ENCODE results near the gene ABHD16A.
"Not testable (repeated sequence)": the region's sequence is repeated elsewhere in the genome, so short reads cannot be mapped to it uniquely, and the experiment has no call there.

Gene ABHD16A

DNA sequence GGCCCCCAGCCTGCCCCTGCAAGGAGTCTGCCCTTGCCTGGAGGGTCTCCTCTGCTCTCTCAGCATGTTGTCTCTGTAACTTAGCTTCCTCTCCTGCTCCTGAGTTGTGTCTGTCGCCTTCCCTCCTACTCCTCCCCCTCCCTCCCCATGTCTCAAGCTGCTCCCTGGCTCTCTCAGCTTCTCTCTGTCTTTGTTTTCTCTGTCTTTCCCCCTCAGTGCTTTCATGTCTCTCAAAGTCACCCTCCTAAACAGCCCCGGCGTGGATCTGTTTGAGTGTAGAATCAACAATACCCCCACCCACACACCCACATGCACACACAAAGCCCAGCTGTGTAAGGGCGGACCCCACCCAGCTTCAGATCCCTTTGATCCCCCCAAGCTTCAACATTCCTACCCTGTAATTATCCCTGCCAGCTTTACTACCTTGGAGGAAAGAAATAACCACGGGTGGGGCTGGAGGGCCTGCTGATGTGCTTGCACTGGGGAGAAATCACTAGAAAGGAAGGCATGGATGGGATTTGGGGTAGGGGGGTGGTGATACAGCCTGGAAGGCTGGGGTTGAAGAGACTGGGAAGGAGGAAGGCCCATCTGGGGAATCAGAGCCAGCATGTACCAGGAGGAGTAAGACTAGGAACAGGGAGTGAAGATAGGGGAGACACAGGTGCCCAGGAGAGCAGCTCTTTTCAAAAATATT, 11.0 kb upstream of the ABHD16A start:
- no peak for DNase-seq

DNA sequence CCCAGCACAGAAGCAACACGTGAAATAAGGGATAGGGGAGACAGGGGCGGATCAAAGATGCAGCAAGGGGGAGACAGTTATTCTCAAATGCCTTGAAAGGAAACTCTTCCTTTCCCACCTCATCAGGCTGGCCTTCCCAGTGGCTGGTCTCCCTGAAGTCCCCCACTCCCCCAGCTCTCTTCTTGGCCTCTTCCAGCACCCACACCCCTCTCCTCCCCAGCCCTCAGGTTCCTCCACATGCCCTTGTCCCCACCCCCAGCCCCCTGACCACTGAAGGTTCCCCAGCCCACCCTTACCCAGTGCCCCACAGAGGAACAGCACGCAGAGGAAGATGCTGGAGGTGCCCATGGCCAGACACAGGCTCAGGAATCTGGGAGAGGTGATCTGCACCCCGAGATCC, 10.3 kb upstream of the ABHD16A start:
- no peak for DNase-seq

DNA sequence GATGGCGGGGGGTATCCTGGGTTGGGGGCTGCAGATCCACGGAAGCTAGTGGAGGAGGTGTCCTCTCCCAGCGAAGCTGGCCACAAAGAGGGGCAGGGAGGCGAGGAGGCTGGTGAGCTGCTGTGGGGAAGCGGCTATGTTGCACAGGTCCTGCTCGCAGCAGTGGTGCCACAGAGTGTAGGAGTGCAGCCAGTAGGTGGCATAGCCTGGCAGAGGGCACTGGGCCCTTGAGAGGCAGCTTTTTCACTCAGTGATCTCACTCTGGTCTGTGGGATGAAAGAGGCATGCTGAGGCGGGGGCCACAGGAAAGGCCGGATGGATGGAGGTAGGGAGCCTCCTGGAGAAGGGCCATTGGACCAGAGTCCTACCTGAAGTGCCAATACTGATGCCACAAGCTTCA, 9.2 kb upstream of the ABHD16A start:
- no peak for DNase-seq

DNA sequence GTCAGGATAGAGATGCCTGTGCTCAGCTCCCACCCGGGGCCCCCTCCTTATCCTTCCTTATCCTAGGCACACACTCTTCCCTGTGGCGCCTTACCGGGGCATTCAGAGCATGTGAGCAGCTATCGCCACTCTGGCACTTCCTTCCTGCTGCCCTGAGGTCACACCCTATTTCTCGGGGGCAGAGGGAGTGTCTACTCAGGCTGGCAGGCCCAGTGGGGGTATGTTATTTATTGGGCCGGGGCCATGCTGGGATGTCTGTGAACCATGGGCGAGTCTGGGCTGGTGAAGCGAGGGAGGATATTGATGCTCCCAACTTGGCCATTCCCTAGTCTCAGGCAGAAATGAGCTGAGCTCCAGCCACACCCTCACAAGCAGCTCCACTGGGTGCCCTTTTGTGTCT, 8.1 kb upstream of the ABHD16A start:
- DNase-seq = no peak

DNA sequence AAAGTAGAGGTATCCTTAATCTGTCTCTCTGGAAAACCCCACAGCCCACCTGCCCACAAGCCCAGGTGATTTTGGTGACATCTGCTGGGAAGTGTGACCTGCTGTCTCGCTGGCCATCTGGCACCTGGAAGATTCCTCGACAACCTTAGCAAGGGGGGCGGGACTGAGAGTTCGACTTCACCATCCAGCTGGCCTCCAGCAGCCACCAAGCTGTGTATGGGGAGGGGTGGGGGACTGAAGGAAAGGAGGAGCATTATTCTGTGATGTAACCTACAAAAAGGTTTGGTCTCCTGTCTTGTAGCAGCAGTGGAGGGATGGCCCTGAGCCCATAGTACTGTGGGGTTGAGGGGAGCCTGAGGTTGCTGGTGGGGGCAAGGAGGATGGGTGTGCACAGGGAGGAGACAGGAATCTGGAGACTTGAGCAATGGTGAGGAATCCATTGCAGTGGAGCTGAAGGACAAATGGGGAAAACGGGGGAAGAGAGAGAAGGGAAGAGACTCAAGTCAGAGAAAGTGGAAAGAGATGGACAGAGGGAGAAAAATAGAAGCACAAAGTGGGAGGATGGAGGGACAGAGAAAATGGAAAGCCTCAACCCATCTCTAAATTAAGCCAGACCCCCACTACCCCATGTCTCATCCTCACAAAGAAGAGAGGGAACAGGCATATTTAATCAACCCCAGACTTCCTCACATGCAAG, 7.5 kb upstream of the ABHD16A start:
- no peak for DNase-seq

DNA sequence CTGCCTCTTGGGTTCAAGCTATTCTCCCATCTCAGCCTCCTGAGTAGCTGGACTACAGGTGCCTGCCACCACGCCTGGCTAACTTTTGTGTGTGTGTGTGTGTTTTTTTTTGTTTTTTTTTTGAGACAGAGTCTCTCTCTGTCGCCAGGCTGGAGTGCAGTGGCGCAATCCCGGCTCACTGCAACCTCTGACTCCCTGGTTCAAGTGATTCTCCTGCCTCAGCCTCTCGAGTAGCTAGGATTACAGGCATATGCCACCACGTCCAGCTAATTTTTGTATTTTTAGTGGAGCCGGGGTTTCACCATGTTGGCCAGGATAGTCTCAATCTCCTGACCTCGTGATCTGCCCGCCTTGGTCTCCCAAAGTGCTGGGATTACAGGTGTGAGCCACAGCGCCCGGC, 6.0 kb upstream of the ABHD16A start:
- not testable (repeated sequence) for DNase-seq

DNA sequence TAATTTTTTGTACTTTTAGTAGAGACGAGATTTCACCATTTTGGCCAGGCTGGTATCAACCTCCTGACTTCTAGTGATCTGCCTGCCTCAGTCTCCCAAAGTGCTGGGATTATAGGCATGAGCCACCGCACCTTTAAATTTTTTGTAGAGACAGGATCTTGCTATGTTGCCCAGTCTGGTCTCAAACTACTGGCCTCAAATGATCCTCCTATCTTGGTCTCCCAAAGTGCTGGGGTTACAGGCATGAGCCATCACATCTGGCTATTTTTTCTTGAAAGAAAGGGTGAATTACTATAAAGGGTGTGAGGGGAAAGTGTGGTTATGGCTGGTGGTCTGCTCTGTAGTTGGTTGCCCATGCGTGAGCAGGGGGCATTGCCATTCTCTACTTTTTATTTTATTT, 5.1 kb upstream of the ABHD16A start:
- no peak for DNase-seq

DNA sequence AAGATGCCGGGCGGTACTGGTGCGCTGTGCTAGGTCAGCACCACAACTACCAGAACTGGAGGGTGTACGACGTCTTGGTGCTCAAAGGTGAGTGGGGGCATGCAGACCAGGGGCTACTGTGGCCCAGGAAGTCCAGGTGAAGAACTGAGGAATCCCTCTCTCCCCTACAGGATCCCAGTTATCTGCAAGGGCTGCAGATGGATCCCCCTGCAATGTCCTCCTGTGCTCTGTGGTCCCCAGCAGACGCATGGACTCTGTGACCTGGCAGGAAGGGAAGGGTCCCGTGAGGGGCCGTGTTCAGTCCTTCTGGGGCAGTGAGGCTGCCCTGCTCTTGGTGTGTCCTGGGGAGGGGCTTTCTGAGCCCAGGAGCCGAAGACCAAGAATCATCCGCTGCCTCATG, 4.6 kb upstream of the ABHD16A start:
- DNase-seq = no peak

DNA sequence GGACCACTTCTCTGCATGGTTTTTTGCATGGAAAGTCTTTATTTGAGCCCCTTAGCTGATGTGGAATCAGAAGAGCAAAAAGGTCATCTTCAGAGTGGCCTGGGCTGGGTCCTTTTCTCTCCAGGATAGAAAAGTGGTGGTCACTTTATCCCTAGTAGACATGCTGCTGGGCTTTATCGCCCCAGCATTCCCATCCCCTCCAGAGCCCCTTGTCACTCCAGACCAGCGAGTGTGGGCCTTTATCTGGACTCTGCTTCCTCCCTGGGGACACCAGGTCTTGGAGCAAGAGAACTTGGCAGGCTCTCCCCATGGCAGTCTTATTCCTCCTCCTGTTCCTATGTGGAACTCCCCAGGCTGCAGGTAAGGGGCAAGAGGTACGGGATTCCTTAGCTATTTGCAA, 3.5 kb upstream of the ABHD16A start, which contains the start of gene LY6G6F:
TSS of gene LY6G6F (plus strand) at position 268 of the 400 bp plus-strand sequence. CDS start at position 309, 41 bp downstream.
- DNase-seq = no peak

DNA sequence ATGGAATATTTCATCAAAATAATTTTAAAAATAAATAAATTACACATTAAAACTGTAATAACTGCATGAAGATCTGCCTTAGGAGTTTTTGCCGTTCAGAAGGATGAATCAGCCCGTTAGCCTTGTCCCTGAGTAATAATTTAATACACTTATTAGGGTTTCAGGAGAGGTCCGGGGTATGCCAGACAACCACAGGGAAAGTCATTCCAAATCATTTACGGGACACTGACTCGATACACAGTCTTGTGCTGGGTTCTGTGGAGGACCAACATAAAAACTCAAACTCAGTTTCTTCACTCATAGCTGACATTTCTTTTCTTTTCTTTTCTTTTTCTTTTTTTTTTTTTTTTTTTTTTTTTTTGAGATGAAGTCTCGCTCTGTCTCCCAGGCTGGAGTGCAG, 2.8 kb upstream of the ABHD16A start:
- no peak for DNase-seq

DNA sequence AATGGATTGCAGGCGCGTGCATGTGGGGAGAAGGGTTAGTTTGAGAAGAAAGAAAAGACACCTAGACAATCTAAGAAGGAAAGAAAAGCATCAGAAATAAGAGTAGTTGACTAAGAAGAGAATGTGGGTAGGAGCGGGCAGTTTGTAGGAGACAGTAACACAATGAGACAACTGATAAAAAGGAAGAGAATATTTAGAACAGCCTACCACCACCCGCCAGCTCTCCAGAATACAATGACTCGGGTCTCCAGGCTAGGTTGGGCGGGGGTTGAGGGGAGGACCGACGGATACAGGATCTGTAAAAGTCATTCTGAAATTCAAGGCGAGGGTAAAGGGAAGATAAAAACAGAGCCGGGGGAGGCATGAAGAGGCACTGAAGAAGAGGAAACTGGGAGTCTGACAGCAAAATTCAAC, 712 bp downstream of the ABHD16A start:
- no peak for DNase-seq

DNA sequence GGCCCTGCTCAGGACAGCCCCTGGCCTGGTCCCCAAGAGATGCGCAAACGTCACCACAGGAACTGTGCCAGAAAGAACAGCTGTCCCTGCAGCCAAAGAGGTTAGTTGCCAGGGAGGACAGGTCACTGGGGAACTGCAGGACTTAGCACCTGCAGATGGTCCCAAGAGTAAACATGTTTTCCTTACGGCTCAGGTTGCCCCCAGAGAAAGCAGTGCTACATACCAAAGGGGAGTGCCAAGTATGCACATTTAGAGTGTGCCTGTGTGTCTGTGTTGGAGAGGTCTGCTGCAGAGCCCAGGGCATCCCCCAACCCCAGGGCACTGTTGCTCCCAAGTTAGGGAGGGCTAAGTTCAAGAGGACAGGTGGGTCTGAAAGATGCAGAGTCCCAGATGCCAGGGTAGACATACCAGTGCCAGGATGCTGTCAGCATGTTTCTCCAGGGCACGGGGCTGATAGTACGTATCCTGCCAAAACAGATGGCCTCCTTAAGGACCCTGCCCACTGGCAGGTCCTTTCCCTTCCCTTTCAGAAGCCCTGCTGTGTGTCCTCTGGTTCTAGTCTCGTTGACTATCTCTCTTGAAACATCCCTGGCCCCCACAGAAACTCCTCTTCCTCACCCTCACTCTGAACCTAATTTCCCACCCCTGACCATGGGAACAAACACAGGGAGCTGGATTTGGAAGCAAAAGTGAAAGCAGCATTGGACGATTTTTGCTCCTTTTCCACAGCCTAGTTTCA, 1.3 kb downstream of the ABHD16A start:
- DNase-seq = no peak

DNA sequence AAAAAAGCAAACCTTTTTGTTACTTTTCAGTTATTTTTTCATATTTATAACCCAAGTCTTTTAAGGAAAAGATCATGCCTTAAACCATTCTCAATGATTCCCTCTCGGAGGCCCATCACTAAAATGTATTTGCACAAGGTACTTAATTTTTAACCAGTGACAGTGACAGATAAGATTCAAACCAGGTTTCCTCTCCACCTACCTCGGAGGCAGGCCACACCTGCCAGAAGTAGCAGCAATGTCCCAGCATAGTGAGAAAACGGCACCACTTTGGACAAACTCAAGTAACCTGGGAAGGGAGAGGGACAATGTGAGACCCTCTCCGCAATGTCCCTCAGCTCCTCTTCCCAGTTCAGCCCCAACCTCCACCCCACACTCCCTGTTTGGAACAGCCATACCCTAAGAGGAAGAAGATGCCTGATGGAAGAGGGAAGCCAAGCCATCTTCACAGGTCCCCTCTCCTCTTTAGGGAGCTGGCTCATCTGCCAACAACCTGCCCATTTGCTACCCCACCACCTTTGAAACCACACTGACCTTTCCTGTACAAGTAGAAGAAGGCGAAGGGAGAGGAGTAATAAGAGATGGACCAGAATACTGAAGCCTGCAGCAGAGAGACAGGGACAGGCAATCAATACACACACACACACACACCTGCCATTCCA, 2.3 kb downstream of the ABHD16A start:
- no peak for DNase-seq

DNA sequence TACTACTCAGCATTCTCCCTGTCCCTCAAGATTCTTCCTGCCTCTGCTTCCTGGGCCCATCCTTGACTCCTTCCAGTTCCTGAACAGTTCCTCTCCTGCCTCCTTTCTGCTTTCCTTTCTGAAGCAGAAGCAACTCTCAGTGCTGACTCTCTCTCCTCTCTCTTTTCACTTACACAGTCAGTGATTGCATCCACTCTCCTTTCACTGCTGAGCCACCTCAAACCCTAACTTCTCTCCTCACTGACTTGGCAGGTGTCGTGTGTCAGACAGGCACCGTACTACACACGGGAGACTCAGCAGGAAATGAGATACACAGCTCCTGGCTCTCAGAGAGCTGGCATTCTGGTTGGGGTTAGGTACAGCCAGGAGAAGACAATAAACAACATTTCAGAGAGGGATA, 5.6 kb downstream of the ABHD16A start:
- DNase-seq = no peak

DNA sequence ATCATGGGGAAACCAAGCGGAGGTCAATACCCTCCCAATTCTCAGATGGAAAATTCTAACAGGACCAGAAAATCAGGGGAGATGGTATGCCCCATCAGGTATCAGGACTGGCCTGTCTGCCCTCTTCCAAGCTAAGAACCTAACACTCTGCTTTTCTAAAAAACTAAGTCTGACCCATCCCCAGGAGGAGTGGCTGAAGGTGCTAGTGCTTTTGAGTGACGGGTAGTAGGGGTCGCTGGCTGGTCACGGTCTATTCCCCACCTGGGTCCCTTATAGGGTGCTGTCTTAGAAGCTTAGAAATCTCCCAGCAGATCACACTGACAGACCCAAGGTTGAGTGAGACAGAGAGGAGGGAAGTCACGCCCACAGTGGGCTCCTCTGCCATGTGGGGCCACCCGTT, 9.6 kb downstream of the ABHD16A start:
- DNase-seq = no peak

DNA sequence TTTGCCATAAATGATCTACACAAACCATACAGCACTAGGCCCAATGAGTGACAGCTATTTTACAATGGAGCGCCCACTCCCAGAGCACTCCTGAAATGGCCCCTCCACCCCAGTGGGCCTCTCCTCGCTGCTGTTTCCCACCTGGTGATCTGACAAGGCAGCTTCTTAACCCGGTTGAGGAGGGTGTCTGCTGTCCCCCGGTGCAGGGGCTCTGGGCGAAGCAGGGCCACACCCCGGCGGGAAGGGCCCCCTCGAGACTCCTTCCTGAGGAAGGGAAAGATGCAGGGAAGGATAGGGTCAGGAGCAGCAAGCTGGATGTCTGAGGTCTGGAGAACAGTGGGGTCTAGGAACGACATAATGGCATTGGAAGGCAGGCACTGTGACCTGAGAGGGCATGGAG, 10.2 kb downstream of the ABHD16A start:
- DNase-seq = no peak

DNA sequence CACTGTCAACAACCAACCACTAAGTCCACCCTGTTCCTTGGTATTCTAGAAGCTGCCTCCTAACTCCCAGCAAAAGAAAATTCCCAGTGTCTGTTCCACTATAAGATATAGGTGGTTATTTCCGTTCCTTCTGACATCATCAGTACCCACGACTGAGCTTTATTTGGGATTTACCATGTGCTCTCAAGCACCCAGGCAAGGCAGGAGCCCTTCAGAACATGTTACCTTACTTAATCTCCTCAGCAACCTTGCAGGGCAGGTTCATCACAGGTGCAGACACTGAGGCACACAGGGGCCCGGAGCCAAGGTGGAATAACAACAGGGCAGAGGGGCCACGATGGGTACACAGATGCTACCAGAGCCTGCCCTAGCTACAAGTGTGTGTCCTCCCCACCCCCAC, 10.8 kb downstream of the ABHD16A start:
- DNase-seq = no peak

DNA sequence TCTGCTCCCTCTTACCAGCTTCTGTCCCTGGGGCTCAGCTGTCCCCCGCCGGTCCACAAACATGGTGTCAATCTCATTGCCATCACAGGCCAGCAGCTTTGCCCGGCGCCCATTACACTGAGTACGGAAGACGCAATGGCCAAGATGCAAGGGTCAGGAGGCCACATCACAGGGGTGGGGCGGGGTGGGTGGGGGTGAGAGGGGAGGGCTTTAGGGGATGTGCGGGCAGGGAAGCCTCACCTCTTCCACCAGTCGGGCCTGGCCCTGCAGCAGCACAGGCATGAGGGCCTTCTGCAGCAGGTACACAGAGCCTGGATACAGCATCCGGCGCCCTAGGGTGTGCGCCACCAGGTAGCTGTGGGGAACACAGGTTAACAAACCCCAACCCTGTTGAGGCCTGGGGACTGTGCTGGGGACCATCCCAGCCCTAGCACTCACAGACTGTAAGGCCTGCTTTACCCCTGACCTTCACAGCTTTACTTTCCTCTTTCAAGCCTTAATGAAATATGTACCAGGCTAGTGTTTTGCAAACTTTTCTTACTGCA, 11.5 kb downstream of the ABHD16A start:
- no peak for DNase-seq

DNA sequence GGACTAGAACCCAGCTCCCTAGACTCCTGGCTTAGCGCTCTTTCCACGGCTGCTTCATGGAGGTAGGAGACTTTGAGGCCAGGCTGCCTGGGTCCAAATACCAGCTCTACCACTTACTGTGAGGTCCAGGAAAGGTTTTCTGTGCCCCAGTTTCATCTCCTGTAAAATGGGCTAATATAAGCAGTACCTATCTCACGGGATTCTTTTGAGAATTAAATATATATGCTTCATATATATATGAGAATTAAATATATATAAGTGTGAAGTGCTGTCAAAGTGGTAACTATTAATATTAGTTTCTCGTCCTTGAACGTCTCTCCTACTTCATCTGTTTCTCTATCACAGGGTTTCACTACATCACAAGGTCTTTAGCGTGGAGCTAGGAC, 12.1 kb downstream of the ABHD16A start:
- DNase-seq = no peak

DNA sequence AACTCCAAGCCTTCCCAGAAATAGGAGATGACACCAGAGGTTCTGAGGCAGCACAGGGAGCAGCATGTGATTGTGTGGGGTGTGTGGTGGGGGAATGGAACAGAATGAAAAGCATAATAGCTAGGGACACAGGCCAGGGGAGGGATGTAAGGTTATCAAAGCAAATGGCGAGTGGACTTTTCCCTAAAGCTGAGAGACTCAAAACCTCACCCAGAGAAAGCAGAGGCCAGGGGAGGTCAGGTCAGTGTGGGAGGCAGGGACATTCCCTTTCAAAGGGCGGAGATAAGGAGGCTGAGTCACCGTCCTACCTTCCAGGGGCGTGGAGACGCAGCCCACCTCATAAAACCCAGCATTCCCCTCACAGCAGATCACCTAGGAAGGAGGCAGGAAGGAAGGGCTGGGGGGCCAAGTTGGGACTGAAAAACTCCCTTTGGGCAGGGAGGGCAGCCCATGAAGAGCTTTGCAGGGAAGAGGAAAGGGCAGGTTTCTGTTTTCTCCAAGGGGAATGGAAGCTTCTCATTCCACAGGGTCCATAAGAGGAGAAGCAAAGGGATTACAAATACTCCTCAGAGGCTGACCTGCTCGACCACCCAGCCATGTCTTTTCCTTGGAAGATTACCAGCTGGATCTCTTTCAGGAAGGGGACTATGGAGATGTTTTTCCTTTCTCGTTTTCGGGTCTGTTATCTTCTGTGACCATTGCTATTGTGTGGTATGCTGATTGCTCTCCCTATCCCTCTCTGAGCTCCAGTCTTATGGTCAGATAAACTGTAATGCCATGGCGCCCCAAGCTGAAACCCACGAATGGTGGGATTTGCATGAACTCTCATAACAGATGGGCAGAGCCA, 12.7 kb downstream of the ABHD16A start:
- DNase-seq = no peak

DNA sequence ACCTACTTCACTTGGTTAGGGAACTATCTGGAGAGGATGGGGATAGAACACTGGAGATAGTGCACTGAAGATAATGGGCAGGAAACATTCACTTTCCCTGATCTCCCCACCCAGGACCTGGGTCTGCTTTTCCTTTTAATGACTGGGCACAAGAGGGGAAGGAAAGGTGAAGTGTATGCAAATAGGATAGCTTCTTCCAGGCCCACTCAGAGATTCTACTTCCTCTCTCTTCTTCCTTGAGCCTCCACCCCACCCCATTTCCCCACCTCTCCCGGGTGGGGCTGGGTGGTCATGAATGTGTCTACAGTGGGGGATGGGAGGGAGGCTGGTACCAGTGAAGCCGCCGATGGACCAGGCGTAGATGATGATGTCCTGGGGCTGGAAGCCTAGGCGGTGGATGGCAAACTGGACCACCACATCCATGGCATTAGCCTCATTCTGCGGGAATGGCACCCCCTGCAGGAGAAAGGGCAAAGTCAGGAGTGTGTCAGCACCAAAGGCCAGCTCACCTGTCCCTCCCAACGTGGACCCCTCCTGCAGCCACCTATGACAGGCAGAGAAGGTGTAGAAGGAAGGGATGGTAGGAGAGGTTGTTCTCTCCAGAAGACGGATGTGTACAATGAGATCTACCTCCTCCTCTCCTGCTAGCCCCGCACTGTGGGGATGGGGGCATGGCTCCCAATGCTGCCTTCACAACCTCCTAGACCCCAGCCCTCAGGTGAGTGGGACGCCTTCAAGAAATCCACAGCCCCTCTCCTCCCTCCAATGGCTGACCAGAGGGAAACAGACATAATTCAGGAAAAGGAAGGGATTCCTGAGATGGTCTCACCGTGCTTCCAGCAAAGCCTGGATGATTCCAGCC, 13.6 kb downstream of the ABHD16A start:
- DNase-seq = no peak
